Adrenal gland (tissue), 5 donors: Measurements from ENCODE around the gene SLC9A2.

Source experiments
- POLR2A ChIP-seq, 2 donors: fragments of 450-650 bp; IDR thresholded peaks; one replicate each; pipeline ENCODE4 v1.6.1; 2017; ENCODE audit warnings: antibody characterized with exemption in 2 of 2, mild to moderate bottlenecking in 2 of 2, moderate library complexity in 1 of 2
- TF ChIP-seq, protein P1 (sequence below), 6 experiments: fragments of 450-650 bp in 4 of 6; fragments of 200-600 bp in 2 of 6; sonication (generic) in 1 of 6; IDR thresholded peaks; 1 replicate in 5 of 6; 2 replicates in 1 of 6; pipeline versions ENCODE4 v1.5.1 to v1.8.0; 2016 to 2021; ENCODE audit warnings: antibody characterized with exemption in 6 of 6, mild to moderate bottlenecking in 2 of 6, moderate library complexity in 1 of 6
- donor health status: DM: no; HTN: no; CAD: no.

DNA sequence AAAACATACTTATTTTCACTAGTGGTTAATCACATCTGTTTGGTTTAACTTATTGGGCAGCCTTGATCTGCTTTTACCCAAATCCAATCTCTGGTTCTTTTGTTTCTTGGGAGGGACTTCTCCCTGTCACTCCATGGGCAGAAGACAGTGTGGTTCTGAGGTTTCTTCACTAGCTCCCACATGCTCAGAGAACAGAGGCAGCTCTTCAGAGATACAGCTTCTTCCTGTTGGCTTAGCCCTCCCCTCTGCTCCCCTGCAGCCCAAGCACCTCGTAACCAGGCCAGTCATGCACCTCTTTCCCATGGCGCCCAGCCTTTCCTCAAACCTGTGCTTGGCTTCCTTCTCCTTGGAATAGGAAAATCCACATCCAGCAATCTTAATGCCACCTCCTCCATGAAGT, 32.8 kb downstream of the SLC9A2 start:
- TF ChIP-seq, protein P1, sequence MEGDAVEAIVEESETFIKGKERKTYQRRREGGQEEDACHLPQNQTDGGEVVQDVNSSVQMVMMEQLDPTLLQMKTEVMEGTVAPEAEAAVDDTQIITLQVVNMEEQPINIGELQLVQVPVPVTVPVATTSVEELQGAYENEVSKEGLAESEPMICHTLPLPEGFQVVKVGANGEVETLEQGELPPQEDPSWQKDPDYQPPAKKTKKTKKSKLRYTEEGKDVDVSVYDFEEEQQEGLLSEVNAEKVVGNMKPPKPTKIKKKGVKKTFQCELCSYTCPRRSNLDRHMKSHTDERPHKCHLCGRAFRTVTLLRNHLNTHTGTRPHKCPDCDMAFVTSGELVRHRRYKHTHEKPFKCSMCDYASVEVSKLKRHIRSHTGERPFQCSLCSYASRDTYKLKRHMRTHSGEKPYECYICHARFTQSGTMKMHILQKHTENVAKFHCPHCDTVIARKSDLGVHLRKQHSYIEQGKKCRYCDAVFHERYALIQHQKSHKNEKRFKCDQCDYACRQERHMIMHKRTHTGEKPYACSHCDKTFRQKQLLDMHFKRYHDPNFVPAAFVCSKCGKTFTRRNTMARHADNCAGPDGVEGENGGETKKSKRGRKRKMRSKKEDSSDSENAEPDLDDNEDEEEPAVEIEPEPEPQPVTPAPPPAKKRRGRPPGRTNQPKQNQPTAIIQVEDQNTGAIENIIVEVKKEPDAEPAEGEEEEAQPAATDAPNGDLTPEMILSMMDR (IDR thresholded peaks at IDR 0.05): no peak
- no peak for TF ChIP-seq POLR2A (IDR thresholded peaks at IDR 0.05)
